Measurements from ENCODE around the gene MYDGF.

Gene MYDGF

GRCh38 chr19:4714016-4714415 is 43.9 kb upstream of the MYDGF start:
- TF ChIP-seq CTCF (IDR thresholded peaks at IDR 0.05; ENCODE audit: extremely low read depth, insufficient read depth, missing control alignments) = no peak
- in situ Hi-C loops (cut with MboI; ENCODE audit: low pct_unique_long_range_greater_than_20kb, low sequenced_read_pairs, unreplicated experiment) = no loop called here
- DNase-seq (ENCODE audit: low spot score) = no peak

GRCh38 chr19:4713384-4713951 is 43.3 kb upstream of the MYDGF start:
- DNase-seq (ENCODE audit: low spot score) = no peak
- in situ Hi-C loops (cut with MboI; ENCODE audit: low pct_unique_long_range_greater_than_20kb, low sequenced_read_pairs, unreplicated experiment) = no loop called here
- TF ChIP-seq CTCF (IDR thresholded peaks at IDR 0.05; ENCODE audit: extremely low read depth, insufficient read depth, missing control alignments) = no peak

GRCh38 chr19:4712771-4713170 is 42.6 kb upstream of the MYDGF start:
- in situ Hi-C loops (cut with MboI; ENCODE audit: low pct_unique_long_range_greater_than_20kb, low sequenced_read_pairs, unreplicated experiment) = no loop called here
- DNase-seq (ENCODE audit: low spot score) = no peak
- TF ChIP-seq CTCF (IDR thresholded peaks at IDR 0.05; ENCODE audit: extremely low read depth, insufficient read depth, missing control alignments) = no peak

GRCh38 chr19:4711211-4711610 is 41.1 kb upstream of the MYDGF start:
- no peak for TF ChIP-seq CTCF (IDR thresholded peaks at IDR 0.05; ENCODE audit: extremely low read depth, insufficient read depth, missing control alignments)
- in situ Hi-C loops (cut with MboI; ENCODE audit: low pct_unique_long_range_greater_than_20kb, low sequenced_read_pairs, unreplicated experiment) = no loop called here

GRCh38 chr19:4710281-4710600 is 40.1 kb upstream of the MYDGF start:
- no peak for TF ChIP-seq CTCF (IDR thresholded peaks at IDR 0.05; ENCODE audit: extremely low read depth, insufficient read depth, missing control alignments)
- in situ Hi-C loops (cut with MboI; ENCODE audit: low pct_unique_long_range_greater_than_20kb, low sequenced_read_pairs, unreplicated experiment) = no loop called here
- DNase-seq (ENCODE audit: low spot score) = no peak

More at GRCh38 chr19:4711211-4711610, 41.1 kb upstream of the MYDGF start:
- no peak for DNase-seq (ENCODE audit: low spot score)

GRCh38 chr19:4709440-4710280 is 39.5 kb upstream of the MYDGF start:
- in situ Hi-C loops (cut with MboI; ENCODE audit: low pct_unique_long_range_greater_than_20kb, low sequenced_read_pairs, unreplicated experiment) = no loop called here
- no peak for DNase-seq (ENCODE audit: low spot score)
- no peak for TF ChIP-seq CTCF (IDR thresholded peaks at IDR 0.05; ENCODE audit: extremely low read depth, insufficient read depth, missing control alignments)
